GM12873 (cell line): ENCODE results near the gene ABCB4.

Experiments used
- CTCF ChIP-seq: IDR thresholded peaks from 2 replicates; pipeline ENCODE4 v1.5.1; 2012; ENCODE audit warnings: low read depth, mild to moderate bottlenecking, moderate library complexity, low read length, control low read depth; ENCODE audit not compliant: insufficient read depth; ENCODE audit errors: missing control alignments

The ABCB4 gene

GRCh38 chr7:87456247-87456646 is 19.2 kb downstream of the ABCB4 start:
- TF ChIP-seq CTCF, result no peak

GRCh38 chr7:87452279-87452678 is 23.2 kb downstream of the ABCB4 start:
- TF ChIP-seq CTCF, result no peak

GRCh38 chr7:87451187-87451586 is 24.3 kb downstream of the ABCB4 start:
- no peak for TF ChIP-seq CTCF

GRCh38 chr7:87450706-87451105 is 24.8 kb downstream of the ABCB4 start:
- TF ChIP-seq CTCF, result no peak

- TF ChIP-seq CTCF, result no peak
Measured at GRCh38 chr7:87448388-87448787, 27.1 kb downstream of the ABCB4 start.

GRCh38 chr7:87447116-87447635 is 28.3 kb downstream of the ABCB4 start:
- no peak for TF ChIP-seq CTCF

- no peak for TF ChIP-seq CTCF
Measured at GRCh38 chr7:87445897-87446296, 29.6 kb downstream of the ABCB4 start.
